WTC11 (cell line): ENCODE data around the gene HLF.

Source experiments
- CREM ChIP-seq: sonication (generic); formaldehyde crosslinking; IDR thresholded peaks from 2 replicates; pipeline ENCODE4 v1.8.1; 2022; ENCODE audit warnings: mild to moderate bottlenecking, missing genetic modification reagents, moderate library complexity
- FOXK1 ChIP-seq: sonication (generic); formaldehyde crosslinking; IDR thresholded peaks from 2 replicates; pipeline ENCODE4 v1.8.0; 2022; ENCODE audit warnings: mild to moderate bottlenecking, moderate library complexity, missing genetic modification reagents
- JAZF1 ChIP-seq: fragments of 250-450 bp; sonication (Bioruptor Pico); IDR thresholded peaks from 2 replicates; pipeline ENCODE4 v1.9.0; 2021; ENCODE audit warnings: moderate library complexity, mild to moderate bottlenecking, inconsistent platforms
- NR2C2 ChIP-seq: sonication (generic); formaldehyde crosslinking; IDR thresholded peaks from 2 replicates; pipeline ENCODE4 v1.8.0; 2022; ENCODE audit warnings: mild to moderate bottlenecking, missing genetic modification reagents
- NR3C1 ChIP-seq: sonication (generic); formaldehyde crosslinking; conservative IDR thresholded peaks from 2 replicates; pipeline ENCODE4 v1.8.1; 2023; ENCODE audit warnings: low read depth, mild to moderate bottlenecking, missing genetic modification reagents
- TEAD1 ChIP-seq: sonication (generic); formaldehyde crosslinking; IDR thresholded peaks from 2 replicates; pipeline ENCODE4 v1.8.0; 2022; ENCODE audit warnings: mild to moderate bottlenecking, missing genetic modification reagents
- TP53 ChIP-seq: sonication (generic); formaldehyde crosslinking; IDR thresholded peaks from 2 replicates; pipeline ENCODE4 v1.8.1; 2023; ENCODE audit warnings: mild to moderate bottlenecking, missing genetic modification reagents
- TF ChIP-seq, protein P1 (sequence below): sonication (generic); formaldehyde crosslinking; IDR thresholded peaks from 2 replicates; pipeline ENCODE4 v1.8.1; 2022; ENCODE audit warnings: low read depth, missing genetic modification reagents, borderline replicate concordance
- TF ChIP-seq, protein P2 (sequence below): fragments of 200-600 bp; IDR thresholded peaks from 2 replicates; pipeline ENCODE4 v1.8.0; 2022; ENCODE audit warnings: antibody characterized with exemption
- TF ChIP-seq, protein P3 (sequence below): sonication (generic); formaldehyde crosslinking; IDR thresholded peaks from 2 replicates; pipeline ENCODE4 v1.8.0; 2023; ENCODE audit warnings: missing genetic modification reagents, mild to moderate bottlenecking, borderline replicate concordance
- TF ChIP-seq, protein P4 (sequence below): sonication (generic); formaldehyde crosslinking; conservative IDR thresholded peaks from 2 replicates; pipeline ENCODE4 v1.8.1; 2023; ENCODE audit warnings: mild to moderate bottlenecking, low read depth, missing genetic modification reagents, moderate library complexity
- TF ChIP-seq, protein P5 (sequence below): sonication (generic); formaldehyde crosslinking; IDR thresholded peaks from 2 replicates; pipeline ENCODE4 v1.8.0; 2022; ENCODE audit warnings: mild to moderate bottlenecking, missing genetic modification reagents

DNA sequence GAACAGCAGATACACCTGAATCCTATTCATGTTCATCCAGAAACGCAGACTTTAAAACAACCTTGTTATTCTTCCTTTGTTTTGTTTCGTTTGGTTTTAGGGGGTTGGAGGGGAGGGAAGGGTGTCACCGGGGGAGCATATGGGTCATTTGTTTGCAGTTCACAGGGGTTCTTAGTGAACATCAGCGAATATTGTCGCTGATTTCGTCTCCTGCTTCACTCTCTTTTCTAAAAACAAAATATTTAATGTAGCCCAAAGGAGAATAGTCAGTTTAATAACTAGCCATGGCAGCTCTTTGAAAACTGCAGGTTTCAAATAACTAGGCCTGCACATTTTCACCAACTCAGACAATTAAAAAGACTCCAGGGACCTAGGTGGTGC is 37.6 kb downstream of the HLF start:
- TF ChIP-seq FOXK1 (CRISPR knock-in tag) (no peak), NR3C1 (CRISPR knock-in tag) (no peak), JAZF1 (CRISPR knock-in tag) (no peak), TP53 (CRISPR knock-in tag) (no peak), NR2C2 (no peak), CREM (CRISPR knock-in tag) (no peak), TEAD1 (CRISPR knock-in tag) (no peak)
- TF ChIP-seq, protein P1, sequence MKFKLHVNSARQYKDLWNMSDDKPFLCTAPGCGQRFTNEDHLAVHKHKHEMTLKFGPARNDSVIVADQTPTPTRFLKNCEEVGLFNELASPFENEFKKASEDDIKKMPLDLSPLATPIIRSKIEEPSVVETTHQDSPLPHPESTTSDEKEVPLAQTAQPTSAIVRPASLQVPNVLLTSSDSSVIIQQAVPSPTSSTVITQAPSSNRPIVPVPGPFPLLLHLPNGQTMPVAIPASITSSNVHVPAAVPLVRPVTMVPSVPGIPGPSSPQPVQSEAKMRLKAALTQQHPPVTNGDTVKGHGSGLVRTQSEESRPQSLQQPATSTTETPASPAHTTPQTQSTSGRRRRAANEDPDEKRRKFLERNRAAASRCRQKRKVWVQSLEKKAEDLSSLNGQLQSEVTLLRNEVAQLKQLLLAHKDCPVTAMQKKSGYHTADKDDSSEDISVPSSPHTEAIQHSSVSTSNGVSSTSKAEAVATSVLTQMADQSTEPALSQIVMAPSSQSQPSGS: no peak
- TF ChIP-seq, protein P2, sequence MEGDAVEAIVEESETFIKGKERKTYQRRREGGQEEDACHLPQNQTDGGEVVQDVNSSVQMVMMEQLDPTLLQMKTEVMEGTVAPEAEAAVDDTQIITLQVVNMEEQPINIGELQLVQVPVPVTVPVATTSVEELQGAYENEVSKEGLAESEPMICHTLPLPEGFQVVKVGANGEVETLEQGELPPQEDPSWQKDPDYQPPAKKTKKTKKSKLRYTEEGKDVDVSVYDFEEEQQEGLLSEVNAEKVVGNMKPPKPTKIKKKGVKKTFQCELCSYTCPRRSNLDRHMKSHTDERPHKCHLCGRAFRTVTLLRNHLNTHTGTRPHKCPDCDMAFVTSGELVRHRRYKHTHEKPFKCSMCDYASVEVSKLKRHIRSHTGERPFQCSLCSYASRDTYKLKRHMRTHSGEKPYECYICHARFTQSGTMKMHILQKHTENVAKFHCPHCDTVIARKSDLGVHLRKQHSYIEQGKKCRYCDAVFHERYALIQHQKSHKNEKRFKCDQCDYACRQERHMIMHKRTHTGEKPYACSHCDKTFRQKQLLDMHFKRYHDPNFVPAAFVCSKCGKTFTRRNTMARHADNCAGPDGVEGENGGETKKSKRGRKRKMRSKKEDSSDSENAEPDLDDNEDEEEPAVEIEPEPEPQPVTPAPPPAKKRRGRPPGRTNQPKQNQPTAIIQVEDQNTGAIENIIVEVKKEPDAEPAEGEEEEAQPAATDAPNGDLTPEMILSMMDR: no peak
- TF ChIP-seq, protein P3, sequence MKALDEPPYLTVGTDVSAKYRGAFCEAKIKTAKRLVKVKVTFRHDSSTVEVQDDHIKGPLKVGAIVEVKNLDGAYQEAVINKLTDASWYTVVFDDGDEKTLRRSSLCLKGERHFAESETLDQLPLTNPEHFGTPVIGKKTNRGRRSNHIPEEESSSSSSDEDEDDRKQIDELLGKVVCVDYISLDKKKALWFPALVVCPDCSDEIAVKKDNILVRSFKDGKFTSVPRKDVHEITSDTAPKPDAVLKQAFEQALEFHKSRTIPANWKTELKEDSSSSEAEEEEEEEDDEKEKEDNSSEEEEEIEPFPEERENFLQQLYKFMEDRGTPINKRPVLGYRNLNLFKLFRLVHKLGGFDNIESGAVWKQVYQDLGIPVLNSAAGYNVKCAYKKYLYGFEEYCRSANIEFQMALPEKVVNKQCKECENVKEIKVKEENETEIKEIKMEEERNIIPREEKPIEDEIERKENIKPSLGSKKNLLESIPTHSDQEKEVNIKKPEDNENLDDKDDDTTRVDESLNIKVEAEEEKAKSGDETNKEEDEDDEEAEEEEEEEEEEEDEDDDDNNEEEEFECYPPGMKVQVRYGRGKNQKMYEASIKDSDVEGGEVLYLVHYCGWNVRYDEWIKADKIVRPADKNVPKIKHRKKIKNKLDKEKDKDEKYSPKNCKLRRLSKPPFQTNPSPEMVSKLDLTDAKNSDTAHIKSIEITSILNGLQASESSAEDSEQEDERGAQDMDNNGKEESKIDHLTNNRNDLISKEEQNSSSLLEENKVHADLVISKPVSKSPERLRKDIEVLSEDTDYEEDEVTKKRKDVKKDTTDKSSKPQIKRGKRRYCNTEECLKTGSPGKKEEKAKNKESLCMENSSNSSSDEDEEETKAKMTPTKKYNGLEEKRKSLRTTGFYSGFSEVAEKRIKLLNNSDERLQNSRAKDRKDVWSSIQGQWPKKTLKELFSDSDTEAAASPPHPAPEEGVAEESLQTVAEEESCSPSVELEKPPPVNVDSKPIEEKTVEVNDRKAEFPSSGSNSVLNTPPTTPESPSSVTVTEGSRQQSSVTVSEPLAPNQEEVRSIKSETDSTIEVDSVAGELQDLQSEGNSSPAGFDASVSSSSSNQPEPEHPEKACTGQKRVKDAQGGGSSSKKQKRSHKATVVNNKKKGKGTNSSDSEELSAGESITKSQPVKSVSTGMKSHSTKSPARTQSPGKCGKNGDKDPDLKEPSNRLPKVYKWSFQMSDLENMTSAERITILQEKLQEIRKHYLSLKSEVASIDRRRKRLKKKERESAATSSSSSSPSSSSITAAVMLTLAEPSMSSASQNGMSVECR (CRISPR knock-in tag): no peak
- TF ChIP-seq, protein P4, sequence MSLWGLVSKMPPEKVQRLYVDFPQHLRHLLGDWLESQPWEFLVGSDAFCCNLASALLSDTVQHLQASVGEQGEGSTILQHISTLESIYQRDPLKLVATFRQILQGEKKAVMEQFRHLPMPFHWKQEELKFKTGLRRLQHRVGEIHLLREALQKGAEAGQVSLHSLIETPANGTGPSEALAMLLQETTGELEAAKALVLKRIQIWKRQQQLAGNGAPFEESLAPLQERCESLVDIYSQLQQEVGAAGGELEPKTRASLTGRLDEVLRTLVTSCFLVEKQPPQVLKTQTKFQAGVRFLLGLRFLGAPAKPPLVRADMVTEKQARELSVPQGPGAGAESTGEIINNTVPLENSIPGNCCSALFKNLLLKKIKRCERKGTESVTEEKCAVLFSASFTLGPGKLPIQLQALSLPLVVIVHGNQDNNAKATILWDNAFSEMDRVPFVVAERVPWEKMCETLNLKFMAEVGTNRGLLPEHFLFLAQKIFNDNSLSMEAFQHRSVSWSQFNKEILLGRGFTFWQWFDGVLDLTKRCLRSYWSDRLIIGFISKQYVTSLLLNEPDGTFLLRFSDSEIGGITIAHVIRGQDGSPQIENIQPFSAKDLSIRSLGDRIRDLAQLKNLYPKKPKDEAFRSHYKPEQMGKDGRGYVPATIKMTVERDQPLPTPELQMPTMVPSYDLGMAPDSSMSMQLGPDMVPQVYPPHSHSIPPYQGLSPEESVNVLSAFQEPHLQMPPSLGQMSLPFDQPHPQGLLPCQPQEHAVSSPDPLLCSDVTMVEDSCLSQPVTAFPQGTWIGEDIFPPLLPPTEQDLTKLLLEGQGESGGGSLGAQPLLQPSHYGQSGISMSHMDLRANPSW (CRISPR knock-in tag): no peak
- TF ChIP-seq, protein P5, sequence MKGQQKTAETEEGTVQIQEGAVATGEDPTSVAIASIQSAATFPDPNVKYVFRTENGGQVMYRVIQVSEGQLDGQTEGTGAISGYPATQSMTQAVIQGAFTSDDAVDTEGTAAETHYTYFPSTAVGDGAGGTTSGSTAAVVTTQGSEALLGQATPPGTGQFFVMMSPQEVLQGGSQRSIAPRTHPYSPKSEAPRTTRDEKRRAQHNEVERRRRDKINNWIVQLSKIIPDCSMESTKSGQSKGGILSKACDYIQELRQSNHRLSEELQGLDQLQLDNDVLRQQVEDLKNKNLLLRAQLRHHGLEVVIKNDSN (CRISPR knock-in tag): no peak
